GM18511 (cell line): ENCODE results near the gene LY6G6C.

Experiments used
- ATAC-seq: cut with Tn5 transposase; IDR thresholded peaks from one replicate; pipeline ENCODE4 v1.9.1; 2021; ENCODE audit warnings: mild to moderate bottlenecking, moderate library complexity; ENCODE audit not compliant: unreplicated experiment

Gene LY6G6C

GRCh38 chr6:31721351-31722020, at the start of gene LY6G6C:
Gene LY6G6C (minus strand): TSS chr6:31721746. CDS start chr6:31721679, 67 bp downstream.
- no peak for ATAC-seq

- ATAC-seq, result no peak
These were observed 49.3 kb upstream of the LY6G6C start for GRCh38 chr6:31770860-31771259.

GRCh38 chr6:31769684-31770371, 48.3 kb upstream of the LY6G6C start:
- no peak for ATAC-seq

GRCh38 chr6:31768363-31769257, 47.1 kb upstream of the LY6G6C start:
- no peak for ATAC-seq

GRCh38 chr6:31767096-31767645, 45.6 kb upstream of the LY6G6C start:
- no peak for ATAC-seq

GRCh38 chr6:31765910-31766794, 44.6 kb upstream of the LY6G6C start:
- ATAC-seq, result no peak

GRCh38 chr6:31765559-31765909, 44.0 kb upstream of the LY6G6C start:
- no peak for ATAC-seq

- no peak for ATAC-seq
These were observed 42.7 kb upstream of the LY6G6C start for GRCh38 chr6:31764198-31764597.

GRCh38 chr6:31763619-31763940, 42.0 kb upstream of the LY6G6C start:
- ATAC-seq, result no peak

- ATAC-seq, result no peak
These were observed 41.5 kb upstream of the LY6G6C start for GRCh38 chr6:31762878-31763618.

- no peak for ATAC-seq
These were observed 40.8 kb upstream of the LY6G6C start, which contains the start of gene SAPCD1 for GRCh38 chr6:31762356-31762755. Gene SAPCD1 (plus strand): TSS chr6:31762656. CDS start chr6:31763055, 399 bp downstream.

- no peak for ATAC-seq
These were observed 39.8 kb upstream of the LY6G6C start for GRCh38 chr6:31761343-31761742.

- ATAC-seq, result no peak
These were observed 39.2 kb upstream of the LY6G6C start for GRCh38 chr6:31760790-31761189.

- no peak for ATAC-seq
These were observed 36.7 kb upstream of the LY6G6C start for GRCh38 chr6:31758281-31758680.

GRCh38 chr6:31752739-31753319, 31.3 kb upstream of the LY6G6C start:
- no peak for ATAC-seq

GRCh38 chr6:31750411-31751022, 29.0 kb upstream of the LY6G6C start:
- ATAC-seq, result no peak

GRCh38 chr6:31749301-31750036, 27.9 kb upstream of the LY6G6C start:
- ATAC-seq, result no peak

GRCh38 chr6:31744422-31744821, 22.9 kb upstream of the LY6G6C start:
- no peak for ATAC-seq
